ENCODE data around the gene LPAR1.

LPAR1 gene

GRCh38 chr9:110951805-110952539 lies 86.3 kb downstream of the LPAR1 start:
- no peak for DNase-seq (ENCODE audit: low spot score)

- DNase-seq (ENCODE audit: low spot score), result no peak
Measured at GRCh38 chr9:110950041-110950645, 88.1 kb downstream of the LPAR1 start.

GRCh38 chr9:110949081-110949480 lies 89.2 kb downstream of the LPAR1 start:
- DNase-seq (ENCODE audit: low spot score), result no peak

- DNase-seq (ENCODE audit: low spot score), result no peak
Measured at GRCh38 chr9:110947491-110948044, 90.7 kb downstream of the LPAR1 start.

- DNase-seq (ENCODE audit: low spot score), result no peak
Measured at GRCh38 chr9:110942522-110942921, 95.7 kb downstream of the LPAR1 start.

- no peak for DNase-seq (ENCODE audit: low spot score)
Measured at GRCh38 chr9:110940951-110941557, 97.2 kb downstream of the LPAR1 start.

- DNase-seq (ENCODE audit: low spot score), result no peak
Measured at GRCh38 chr9:110939573-110939972, 98.7 kb downstream of the LPAR1 start.

- no peak for DNase-seq (ENCODE audit: low spot score)
Measured at GRCh38 chr9:110939047-110939446, 99.2 kb downstream of the LPAR1 start.

GRCh38 chr9:110938242-110938641 lies 100.0 kb downstream of the LPAR1 start:
- DNase-seq (ENCODE audit: low spot score), result no peak

GRCh38 chr9:110936719-110937452 lies 101.4 kb downstream of the LPAR1 start:
- DNase-seq (ENCODE audit: low spot score), result no peak

GRCh38 chr9:110936237-110936636 lies 102.0 kb downstream of the LPAR1 start:
- no peak for DNase-seq (ENCODE audit: low spot score)

- DNase-seq (ENCODE audit: low spot score), result no peak
Measured at GRCh38 chr9:110935829-110936228, 102.4 kb downstream of the LPAR1 start.

GRCh38 chr9:110933350-110934001 lies 104.8 kb downstream of the LPAR1 start:
- DNase-seq (ENCODE audit: low spot score), result no peak

- DNase-seq (ENCODE audit: low spot score), result no peak
Measured at GRCh38 chr9:110932863-110933262, 105.4 kb downstream of the LPAR1 start.

- DNase-seq (ENCODE audit: low spot score), result no peak
Measured at GRCh38 chr9:110928599-110928998, 109.7 kb downstream of the LPAR1 start.

- DNase-seq (ENCODE audit: low spot score), result no peak
Measured at GRCh38 chr9:110926828-110927487, 111.3 kb downstream of the LPAR1 start.

- DNase-seq (ENCODE audit: low spot score), result no peak
Measured at GRCh38 chr9:110923601-110924000, 114.7 kb downstream of the LPAR1 start.

- DNase-seq (ENCODE audit: low spot score), result no peak
Measured at GRCh38 chr9:110922145-110922544, 116.1 kb downstream of the LPAR1 start.

GRCh38 chr9:110921705-110922104 lies 116.6 kb downstream of the LPAR1 start:
- DNase-seq (ENCODE audit: low spot score), result no peak

GRCh38 chr9:110919609-110920008 lies 118.7 kb downstream of the LPAR1 start:
- no peak for DNase-seq (ENCODE audit: low spot score)

- DNase-seq (ENCODE audit: low spot score), result no peak
Measured at GRCh38 chr9:110919050-110919435, 119.2 kb downstream of the LPAR1 start.
